Left renal pelvis (tissue), 4 donors: ENCODE measurements around the gene SIGLEC12. TPM values are rescaled to one million over a fixed set of nuclear protein-coding genes. Genes with fewer than 3 reads are reported as not detected.
"Not testable (repeated sequence)": the region's sequence is repeated elsewhere in the genome, so short reads cannot be mapped to it uniquely, and the experiment has no call there.

Source experiments
- DNase-seq, 4 donors: peaks; one replicate each; pipeline ENCODE4 v3.0.0-alpha.2; 2013; ENCODE audit warnings: low read depth in 4 of 4, low spot score in 3 of 4
- polyA plus RNA-seq, 4 donors: library from polyadenylated mRNA; unstranded; fragments of 120-200 nt; gene quantifications; one replicate each; pipeline ENCODE4 v1.2.1, GENCODE V29; 2013; ENCODE audit not compliant: insufficient read length in 4 of 4

SIGLEC12 gene
- polyA plus RNA-seq, 4 donors: 0.14 to 0.20 (median 0.16) TPM; not detected in 1

DNA sequence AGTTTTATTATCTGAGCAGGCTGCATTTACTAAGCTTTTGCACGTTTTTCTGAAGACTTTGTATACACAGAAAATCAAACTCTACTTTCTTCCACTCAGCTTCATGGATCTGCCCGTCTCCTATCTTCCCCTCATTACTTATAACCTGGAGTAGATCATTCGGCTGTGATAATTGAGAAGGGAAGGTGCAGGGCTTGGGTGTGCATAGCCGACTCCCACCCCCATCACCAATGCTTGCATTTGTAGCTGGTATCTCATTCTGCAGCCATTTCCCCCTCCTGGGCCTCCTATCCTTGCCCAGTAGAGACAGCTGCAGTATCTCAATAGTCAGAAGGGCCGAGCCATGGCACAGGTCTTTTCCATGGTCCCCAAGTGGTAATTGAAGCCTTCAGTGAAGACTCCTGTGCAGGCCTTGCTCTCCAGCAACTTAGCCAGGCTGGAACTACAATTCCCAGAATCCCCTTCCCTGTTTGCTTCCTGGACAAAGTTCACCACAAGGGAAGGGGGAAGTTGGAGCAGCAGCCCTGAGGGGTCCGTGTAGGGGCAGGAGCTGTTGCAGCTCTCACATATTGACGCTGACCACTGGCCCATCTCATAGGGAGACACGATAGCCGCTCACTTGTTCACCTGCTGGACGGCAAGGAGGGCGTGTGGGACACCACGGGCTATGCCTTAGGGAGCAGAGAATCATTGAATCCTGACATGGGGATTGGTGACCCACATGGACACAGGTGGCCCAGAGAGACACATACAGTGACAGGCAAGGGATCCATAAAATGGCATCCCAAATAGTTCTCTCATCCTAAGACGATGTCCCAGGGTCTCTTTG, 41.2 kb downstream of the SIGLEC12 start:
- no peak for DNase-seq

DNA sequence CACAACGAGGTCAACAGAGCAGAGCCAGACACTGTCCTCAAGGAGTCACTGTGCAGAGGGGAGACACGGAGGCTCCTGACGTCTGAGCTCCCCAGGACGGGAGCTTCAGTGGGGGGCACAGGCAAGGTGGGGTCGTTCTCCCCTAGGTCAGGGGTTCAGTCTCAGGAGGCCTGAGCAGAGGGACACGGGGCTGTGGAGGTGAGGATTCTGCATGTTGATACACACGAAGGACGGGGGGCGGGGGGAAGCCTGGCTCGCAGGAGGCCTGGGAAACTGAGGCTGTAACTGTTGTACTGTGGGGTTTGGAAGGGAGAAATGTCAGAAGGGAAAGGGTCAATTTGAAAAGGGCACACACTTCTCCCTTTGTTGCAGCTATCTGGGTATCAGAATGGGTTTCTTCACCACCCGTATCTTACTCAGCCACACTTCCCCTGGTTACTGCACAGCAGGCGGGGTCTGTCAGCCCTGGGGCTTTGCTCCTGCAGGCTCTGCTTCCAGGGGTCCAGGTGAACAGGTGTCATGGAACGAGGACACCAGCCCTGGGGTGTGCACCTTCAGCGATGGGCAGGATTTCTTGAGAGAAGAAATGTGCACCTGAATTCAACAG, 42.6 kb downstream of the SIGLEC12 start:
- no peak for DNase-seq

- no peak for DNase-seq
These were observed 43.5 kb downstream of the SIGLEC12 start, which contains the start of gene SIGLEC8 for GRCh38 chr19:51458051-51458645. Gene SIGLEC8, minus strand, starts transcription at chr19:51458454. Its CDS starts 67 bp downstream, at chr19:51458387.

DNA sequence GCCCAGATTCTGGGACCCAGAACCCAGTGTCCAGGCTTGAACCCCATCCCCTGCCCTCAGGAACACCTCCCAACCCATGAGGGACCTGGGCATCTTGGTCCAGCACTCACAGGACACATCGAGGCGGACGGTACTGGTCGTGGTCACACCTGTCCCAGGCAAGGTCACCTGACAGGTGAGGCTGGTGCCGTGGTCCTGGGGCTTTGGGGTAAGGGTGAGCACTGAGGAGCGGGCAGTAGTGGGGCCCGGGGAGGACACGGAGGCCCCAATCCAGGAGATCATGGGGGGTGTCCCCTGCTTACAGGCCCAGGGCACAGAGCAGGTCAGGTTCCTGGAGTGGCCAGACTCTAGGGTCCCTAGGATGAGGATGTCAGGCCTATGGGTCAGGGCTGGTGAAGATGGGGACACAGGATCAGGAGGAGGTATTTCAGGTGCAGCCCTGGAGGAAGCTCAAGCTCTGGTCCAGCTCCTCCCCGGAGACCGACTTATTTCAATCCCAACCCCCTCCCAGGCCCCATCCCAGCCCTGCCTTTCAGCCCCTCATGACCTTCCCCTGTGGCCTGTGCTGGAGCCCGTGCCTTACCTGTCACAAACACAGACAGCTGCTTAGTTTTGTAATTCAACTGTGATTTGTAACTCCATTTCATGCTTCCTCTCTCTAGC, 44.1 kb downstream of the SIGLEC12 start:
- no peak for DNase-seq

DNA sequence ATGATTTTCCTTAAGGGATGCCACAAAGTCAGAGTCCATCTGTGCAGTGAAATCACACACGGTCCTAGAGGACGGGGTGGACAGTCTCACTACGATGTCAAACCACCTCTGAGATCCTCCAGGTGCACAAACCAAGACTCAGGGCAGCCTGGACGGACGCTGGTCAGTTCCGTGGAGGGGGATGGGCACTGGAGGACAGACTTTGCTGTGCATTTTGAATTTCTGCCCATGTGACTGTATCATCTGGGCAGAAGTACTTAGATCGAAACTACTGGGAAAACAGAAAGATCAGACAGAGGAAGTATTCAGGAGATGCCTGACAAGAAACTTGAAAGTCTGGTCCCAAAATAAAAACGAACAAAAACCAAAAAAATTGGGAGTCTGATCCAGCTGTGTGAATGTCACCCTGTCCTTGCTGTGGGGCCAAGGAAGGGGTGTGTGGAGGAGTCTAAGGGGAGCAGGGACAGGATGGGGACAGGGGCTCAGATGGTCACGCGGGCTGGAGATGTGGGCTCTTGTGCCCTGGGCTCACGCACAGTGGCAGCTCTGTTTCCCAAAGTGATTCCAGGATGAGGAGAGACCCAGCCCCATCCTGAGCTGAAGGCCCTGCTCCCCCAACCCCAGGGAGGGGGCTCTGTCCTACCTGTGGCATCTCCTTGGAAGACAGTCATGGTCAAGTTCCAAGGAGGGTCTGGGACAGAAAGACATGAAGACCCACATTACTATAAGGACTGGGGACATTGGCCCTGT, 44.9 kb downstream of the SIGLEC12 start:
- DNase-seq: no peak

- no peak for DNase-seq
These were observed 50.8 kb downstream of the SIGLEC12 start for GRCh38 chr19:51450730-51451307.

DNA sequence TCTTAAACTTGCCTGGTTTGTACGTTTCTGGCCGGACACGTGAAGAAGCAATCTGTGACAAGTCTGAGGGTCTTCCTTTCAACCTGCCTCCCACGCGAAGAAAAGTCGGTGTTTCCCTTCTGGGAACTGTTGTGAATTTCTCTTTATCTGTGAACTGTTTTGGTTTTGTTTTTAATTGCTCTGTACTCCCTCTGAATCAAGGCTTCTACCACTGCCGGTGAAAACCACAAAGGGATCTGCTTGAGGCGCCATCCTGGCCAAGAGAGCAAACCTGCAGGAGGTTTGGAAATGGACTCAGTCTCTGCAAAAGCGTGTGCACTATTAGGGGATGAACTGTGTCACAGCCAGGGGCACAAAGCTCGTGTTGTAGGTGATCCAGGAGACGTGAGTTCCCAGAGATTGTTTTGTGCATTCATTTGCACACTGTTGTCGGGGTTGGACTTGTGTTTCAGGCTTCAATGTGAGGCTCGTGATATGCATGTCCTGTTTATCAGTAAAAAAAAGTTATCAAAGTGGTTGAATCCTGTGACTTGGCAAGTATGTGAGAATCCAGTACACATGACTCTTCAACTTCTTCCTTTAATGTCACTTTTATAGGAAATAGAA, 53.1 kb downstream of the SIGLEC12 start:
- no peak for DNase-seq

GRCh38 chr19:51448011-51448410, 53.6 kb downstream of the SIGLEC12 start:
- no peak for DNase-seq

- not testable (repeated sequence) for DNase-seq
These were observed 54.1 kb downstream of the SIGLEC12 start for GRCh38 chr19:51447510-51447909.

DNA sequence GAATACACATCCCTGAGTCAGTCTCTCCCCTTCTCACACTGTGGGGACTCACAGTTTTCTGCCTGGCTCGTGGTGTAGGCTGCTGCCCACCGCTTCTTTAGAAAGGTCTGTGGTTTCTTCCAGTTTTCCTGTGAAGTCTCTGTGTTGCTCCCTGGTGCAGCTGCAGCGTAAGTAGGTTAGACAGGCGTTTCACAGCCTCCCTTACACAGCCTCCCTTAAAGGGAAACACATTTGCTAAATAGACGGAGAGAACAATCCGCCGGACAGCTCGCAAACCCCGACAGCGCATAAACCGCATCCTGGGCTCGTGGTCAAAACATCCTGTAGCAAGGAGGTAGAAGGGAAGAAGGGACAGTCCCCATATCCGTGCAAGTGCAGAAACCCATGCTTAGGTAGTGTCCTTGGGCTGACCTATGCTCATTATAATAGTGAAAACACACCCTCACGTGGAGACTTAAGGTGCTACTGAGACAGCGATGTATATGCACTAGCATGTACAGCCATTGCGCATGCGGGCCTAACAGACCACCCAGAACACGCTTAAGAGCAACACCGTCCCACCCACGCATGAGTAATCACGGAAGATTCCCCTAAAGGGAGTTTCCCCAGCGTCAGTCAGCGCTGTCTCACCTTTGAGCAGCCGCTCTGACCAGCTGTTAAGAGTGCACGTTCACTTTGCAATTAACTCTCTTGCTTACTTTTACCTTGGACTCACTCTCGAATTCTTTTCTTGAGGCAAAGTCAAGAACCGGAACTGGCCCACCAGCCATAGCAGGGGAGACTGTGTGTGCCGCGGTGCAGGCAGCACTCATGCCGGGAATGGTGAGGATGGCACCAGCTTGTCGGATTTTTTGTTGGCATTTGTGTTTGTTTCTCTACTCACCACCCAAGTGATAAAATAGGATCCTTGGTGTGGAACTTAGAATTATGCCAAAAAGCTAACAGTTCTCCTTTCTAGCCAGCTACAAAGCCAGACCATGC, 59.9 kb downstream of the SIGLEC12 start:
- DNase-seq: no peak

Other genes starting within 250 kb of the SIGLEC12 start
- gene IGLON5, start 190.2 kb downstream of the SIGLEC12 start, polyA plus RNA-seq: 1 to 10 TPM; 2.8 to 9.8 (median 3.9) TPM
- 1 to 10 TPM; 4.2 to 5.2 (median 4.8) TPM for gene VSIG10L, start 159.7 kb downstream of the SIGLEC12 start, polyA plus RNA-seq
- 100 to 1,000 TPM in 2 of 4 donors, 10 to 100 TPM in 2; 45.4 to 143 (median 111) TPM for gene ETFB, start 135.4 kb downstream of the SIGLEC12 start, polyA plus RNA-seq
- 1 to 10 TPM; 1.6 to 3.5 (median 1.9) TPM for gene CLDND2, start 132.8 kb downstream of the SIGLEC12 start, polyA plus RNA-seq
- gene NKG7, start 129.1 kb downstream of the SIGLEC12 start, polyA plus RNA-seq: 1 to 10 TPM in 3 of 4 donors, under 1 TPM in 1; 0.86 to 3.4 (median 2.0) TPM
- under 1 TPM; 0.44 to 0.70 (median 0.66) TPM for gene LIM2, start 113.8 kb downstream of the SIGLEC12 start, polyA plus RNA-seq
- under 1 TPM in 3 of 4 donors, not detected in 1; 0.13 to 0.50 (median 0.46) TPM for gene C19orf84, start 111.2 kb downstream of the SIGLEC12 start, polyA plus RNA-seq
- 1 to 10 TPM in 2 of 4 donors, under 1 TPM in 2; 0.66 to 2.0 (median 1.2) TPM for gene SIGLEC10, start 84.2 kb downstream of the SIGLEC12 start, polyA plus RNA-seq
- under 1 TPM in 1 of 4 donors, not detected in 3; 0.08 TPM for gene SIGLEC8, start 43.3 kb downstream of the SIGLEC12 start, polyA plus RNA-seq
- not detected for gene CEACAM18, start 23.3 kb downstream of the SIGLEC12 start, polyA plus RNA-seq
- under 1 TPM in 2 of 4 donors, not detected in 2; 0.14 to 0.23 TPM for gene SIGLEC6, start 29.9 kb upstream of the SIGLEC12 start, polyA plus RNA-seq
- 10 to 100 TPM; 16.6 to 19.8 (median 18.3) TPM for gene ZNF175, start 69.5 kb upstream of the SIGLEC12 start, polyA plus RNA-seq
- gene SIGLEC5, start 128.6 kb upstream of the SIGLEC12 start, polyA plus RNA-seq: under 1 TPM in 3 of 4 donors, not detected in 1; 0.37 to 0.62 (median 0.57) TPM
- gene SIGLEC14, start 145.0 kb upstream of the SIGLEC12 start, polyA plus RNA-seq: 1 to 10 TPM in 2 of 4 donors, under 1 TPM in 2; 0.15 to 1.5 (median 0.91) TPM
- 10 to 100 TPM; 12.9 to 29.4 (median 16.6) TPM for gene SPACA6, start 191.5 kb upstream of the SIGLEC12 start, polyA plus RNA-seq
- under 1 TPM in 2 of 4 donors, not detected in 2; 0.09 to 0.37 TPM for gene HAS1, start 222.2 kb upstream of the SIGLEC12 start, polyA plus RNA-seq